ENCODE data around the gene HOXA10.

The HOXA10 gene

GRCh38 chr7:27173956-27174873, at the start of gene HOXA10:
Gene HOXA10 (minus strand): TSS chr7:27174320. CDS start chr7:27174306, 14 bp downstream.
- no peak for DNase-seq (ENCODE audit: low spot score)

- no peak for DNase-seq (ENCODE audit: low spot score)
Measured at GRCh38 chr7:27221201-27221797, 47.2 kb upstream of the HOXA10 start.

GRCh38 chr7:27220440-27220955, 46.4 kb upstream of the HOXA10 start:
- no peak for DNase-seq (ENCODE audit: low spot score)

GRCh38 chr7:27219821-27220220, 45.7 kb upstream of the HOXA10 start:
- DNase-seq (ENCODE audit: low spot score) = no peak

- no peak for DNase-seq (ENCODE audit: low spot score)
Measured at GRCh38 chr7:27217951-27218350, 43.8 kb upstream of the HOXA10 start.

GRCh38 chr7:27215356-27215755, 41.2 kb upstream of the HOXA10 start:
- DNase-seq (ENCODE audit: low spot score) = no peak

GRCh38 chr7:27214239-27214950, 40.3 kb upstream of the HOXA10 start:
- DNase-seq (ENCODE audit: low spot score) = no peak

- DNase-seq (ENCODE audit: low spot score) = no peak
Measured at GRCh38 chr7:27213433-27214238, 39.5 kb upstream of the HOXA10 start.

- DNase-seq (ENCODE audit: low spot score) = no peak
Measured at GRCh38 chr7:27212497-27213432, 38.6 kb upstream of the HOXA10 start.

GRCh38 chr7:27211764-27212204, 37.7 kb upstream of the HOXA10 start:
- DNase-seq (ENCODE audit: low spot score) = no peak

GRCh38 chr7:27211084-27211446, 36.9 kb upstream of the HOXA10 start:
- DNase-seq (ENCODE audit: low spot score) = no peak

GRCh38 chr7:27210441-27211083, 36.4 kb upstream of the HOXA10 start:
- peak; percentile 59 for DNase-seq (ENCODE audit: low spot score)

- DNase-seq (ENCODE audit: low spot score) = no peak
Measured at GRCh38 chr7:27209933-27210440, 35.9 kb upstream of the HOXA10 start.

- no peak for DNase-seq (ENCODE audit: low spot score)
Measured at GRCh38 chr7:27208998-27209397, 34.9 kb upstream of the HOXA10 start.

- DNase-seq (ENCODE audit: low spot score) = no peak
Measured at GRCh38 chr7:27207348-27207985, 33.3 kb upstream of the HOXA10 start.

- no peak for DNase-seq (ENCODE audit: low spot score)
Measured at GRCh38 chr7:27205325-27206280, 31.5 kb upstream of the HOXA10 start.

- DNase-seq (ENCODE audit: low spot score) = no peak
Measured at GRCh38 chr7:27204851-27205322, 30.8 kb upstream of the HOXA10 start.
